ENCODE results near the gene ME1.

Gene ME1

DNA sequence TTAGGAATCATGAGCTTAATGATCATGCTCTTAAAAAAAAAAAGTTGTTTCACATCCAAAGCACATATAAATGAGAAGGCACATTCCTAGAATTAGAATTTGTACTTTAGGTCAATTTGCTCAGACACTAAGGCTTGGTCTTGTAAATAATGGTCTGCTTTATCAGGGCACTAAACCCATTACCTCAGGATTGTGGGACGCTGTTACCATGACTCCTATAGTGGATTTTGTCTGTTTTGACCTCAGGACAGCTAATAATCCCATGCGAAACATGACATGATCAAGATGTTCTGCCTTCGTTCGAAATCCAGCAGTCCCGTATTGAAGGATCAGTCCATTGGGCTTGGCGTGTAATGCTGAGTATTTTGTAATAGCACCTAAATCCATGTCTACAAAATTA, 240.2 kb downstream of the ME1 start:
- no peak for DNase-seq (ENCODE audit: low spot score)

DNA sequence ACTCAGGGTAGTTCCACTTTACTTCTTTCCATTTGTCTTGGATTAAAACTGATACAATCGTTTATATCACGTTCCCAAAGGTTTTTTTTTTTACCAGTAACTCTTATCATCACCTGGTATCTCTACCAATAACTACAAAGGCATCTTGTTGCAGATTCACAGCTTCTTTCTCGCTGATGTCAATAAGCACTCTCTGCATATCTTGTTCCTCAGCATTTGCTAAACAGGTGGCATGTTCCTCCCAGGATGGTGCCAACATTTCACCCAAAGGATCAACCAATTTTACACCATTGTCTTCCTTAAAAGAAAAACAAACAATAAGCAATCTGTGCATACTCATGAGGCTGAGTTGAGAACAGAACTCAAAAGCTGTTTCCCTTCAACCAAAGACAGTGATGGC, 242.3 kb downstream of the ME1 start:
- DNase-seq (ENCODE audit: low spot score): no peak

DNA sequence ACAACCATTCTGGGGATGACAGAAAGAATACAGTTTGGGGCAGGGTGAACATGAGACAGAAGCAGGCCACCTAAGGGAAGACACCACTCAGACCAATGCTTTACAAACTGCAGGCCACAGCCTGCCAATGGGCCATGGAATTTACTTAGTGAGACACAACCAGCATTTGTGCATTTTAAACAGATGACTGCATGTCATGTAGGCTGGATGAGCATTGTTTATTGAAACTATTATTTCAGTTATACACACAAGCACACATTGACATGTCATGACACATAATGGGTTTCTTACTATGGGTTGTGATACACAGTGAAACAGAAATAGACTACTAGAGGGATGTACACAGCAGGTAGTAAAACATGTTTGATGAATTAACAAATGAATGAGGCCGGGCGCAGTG, 245.8 kb downstream of the ME1 start:
- DNase-seq (ENCODE audit: low spot score): no peak

DNA sequence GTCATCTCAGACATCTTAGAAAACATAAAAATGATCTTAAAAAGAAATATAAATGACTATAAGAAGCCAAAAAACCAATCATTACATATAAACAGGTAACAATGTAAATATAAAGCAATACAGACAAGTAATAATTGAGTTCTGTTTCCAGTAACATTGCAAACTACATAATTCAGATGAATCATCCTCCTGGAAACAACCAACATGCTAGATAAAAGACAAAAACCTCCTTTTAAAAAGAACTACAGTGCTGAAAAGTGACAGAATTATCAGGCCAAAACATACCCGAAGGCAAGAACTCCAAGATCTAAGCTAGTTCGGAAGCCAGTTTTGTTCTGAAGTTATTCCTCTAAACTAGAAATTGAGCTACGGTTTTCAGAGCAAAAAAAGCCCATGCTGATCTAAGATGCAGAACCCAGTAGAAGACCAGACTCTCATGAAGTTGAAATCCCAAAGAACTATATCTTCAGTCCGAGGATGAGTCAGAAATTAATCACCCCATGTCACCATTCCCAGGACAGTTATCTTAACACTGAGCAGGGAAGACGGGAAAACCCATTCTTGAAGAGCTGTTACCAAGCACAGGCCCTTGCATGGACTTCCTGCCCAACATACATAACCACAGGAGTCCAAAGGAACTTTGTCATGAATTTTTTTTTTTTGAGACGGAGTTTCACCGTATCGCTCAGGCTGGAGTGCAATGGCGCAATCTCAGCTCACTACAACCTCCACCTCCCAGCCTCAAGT, 247.6 kb downstream of the ME1 start:
- no peak for DNase-seq (ENCODE audit: low spot score)

- DNase-seq (ENCODE audit: low spot score): no peak
Observed at GRCh38 chr6:83182114-83182513, 248.7 kb downstream of the ME1 start.

- DNase-seq (ENCODE audit: low spot score): no peak
Observed at GRCh38 chr6:83180426-83180950, 250.4 kb downstream of the ME1 start.

GRCh38 chr6:83176246-83176645, 254.6 kb downstream of the ME1 start:
- DNase-seq (ENCODE audit: low spot score): no peak

GRCh38 chr6:83169511-83169910, 261.3 kb downstream of the ME1 start:
- no peak for DNase-seq (ENCODE audit: low spot score)

DNA sequence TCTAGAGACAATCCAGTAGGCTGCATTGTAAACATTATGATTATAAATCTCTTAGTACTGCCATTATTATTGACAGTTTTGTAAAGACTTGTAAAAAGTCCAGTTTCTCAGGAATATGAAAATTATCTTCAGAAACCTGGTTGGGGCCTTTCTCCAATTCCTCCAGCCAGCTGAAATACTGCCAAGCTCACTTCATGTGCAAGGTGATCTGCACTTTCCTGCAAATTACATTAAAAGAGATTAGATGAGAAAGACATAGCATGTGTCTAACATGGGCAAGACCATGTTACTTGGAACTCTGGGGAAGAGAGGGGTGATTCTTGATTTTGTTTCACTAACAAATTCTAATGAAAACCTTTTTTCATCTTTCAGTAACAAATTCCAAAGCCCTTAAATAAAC, 261.7 kb downstream of the ME1 start:
- no peak for DNase-seq (ENCODE audit: low spot score)

- DNase-seq (ENCODE audit: low spot score): no peak
Observed at GRCh38 chr6:83168556-83168955, 262.3 kb downstream of the ME1 start.

DNA sequence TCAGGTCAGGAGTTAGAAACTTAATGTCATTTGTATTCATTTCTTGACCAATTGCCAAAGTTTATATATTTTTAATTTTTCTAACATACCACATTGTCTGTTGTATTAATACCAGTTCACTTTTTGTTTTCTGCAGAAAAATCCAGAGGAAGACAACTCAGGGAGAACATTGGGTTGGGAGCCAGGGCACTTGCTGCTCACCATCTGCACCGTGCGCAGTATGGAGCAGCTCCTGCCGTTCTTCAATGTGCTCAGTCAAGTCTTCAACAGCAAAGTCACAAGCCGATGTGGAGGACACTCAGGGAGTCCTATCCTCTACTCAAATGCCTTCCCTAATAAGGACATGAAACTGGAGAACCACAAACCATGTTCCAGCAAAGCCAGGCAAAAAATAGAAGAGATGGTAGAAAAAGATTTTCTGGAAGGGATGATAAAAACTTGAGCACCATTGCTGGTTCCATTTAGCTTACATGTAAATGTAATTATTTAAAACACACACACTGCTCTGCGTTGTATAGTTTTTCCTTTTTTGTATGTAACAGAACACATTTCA, 263.0 kb downstream of the ME1 start:
- DNase-seq (ENCODE audit: low spot score): no peak

Data from hematopoietic multipotent progenitor cell treated with erythropoietin and hydrocortisone succinate and interleukin-3 and kit ligand, for 15 days (in vitro differentiated cells).